Hippocampal formation (tissue), 2 donors: ENCODE measurements around the gene TLCD1.
"Not testable (repeated sequence)": the region's sequence is repeated elsewhere in the genome, so short reads cannot be mapped to it uniquely, and the experiment has no call there.

Source experiments
- DNase-seq, 2 donors: peaks; one replicate each; lab custom pipeline; 2025; lab: John Stamatoyannopoulos, UW

TLCD1 gene

DNA sequence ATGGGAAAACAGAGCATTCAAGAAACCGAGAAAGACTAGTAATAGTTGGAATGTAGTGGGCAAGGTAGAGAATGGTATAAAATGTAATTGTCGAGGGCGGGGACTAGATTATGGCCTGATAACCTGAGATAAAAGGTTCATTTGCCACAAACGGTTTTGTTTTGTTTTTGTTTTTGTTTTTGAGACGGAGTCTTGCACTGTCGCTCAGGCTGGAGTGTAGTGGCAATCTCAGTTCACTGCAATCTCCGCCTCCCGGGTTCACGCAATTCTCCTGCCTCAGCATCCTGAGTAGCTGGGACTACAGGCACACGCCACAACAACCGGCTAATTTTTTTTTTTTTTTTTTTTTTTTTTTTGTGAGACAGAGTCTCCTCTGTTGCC, 3.9 kb upstream of the TLCD1 start:
- no peak for DNase-seq

DNA sequence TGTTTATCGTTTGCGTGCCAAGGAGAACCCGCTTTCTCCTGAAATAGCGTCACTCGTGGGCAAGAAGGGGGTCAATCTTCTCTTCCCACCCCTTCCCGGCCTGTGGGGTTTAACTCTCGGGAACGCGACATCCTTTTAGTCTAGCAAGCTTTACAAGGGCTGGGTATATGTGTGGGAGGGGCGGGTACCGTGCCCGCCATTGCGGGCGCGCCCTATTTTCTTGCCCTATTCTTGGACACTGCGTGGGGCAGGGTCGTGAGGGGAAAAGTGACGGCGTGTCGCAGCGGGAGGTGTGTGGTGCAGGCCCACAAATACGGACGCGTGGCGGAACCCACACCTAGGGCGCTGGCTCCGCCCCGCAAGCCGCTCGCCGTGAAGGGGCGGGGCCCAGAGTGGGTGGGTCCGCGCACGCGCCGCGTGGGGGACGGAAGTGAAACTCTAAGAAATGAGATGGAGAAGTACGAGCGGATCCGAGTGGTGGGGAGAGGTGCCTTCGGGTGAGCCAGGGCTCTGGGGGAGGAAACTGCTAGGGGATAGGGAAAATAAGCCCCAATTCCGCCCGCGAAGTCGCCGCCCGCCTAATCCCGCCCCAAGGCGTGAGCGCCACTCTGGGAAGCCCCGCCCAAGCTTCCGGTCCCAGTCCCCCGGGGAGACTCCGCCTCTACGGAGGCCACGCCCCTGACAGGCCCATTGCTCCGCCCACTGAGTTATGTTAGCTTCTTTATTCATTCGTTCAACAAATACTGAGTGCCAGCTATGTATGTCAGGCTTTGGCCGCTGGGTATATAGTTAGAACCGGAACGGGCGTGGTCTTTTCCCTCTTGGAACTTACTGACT, 2.5 kb upstream of the TLCD1 start, which contains the start of gene NEK8:
Gene NEK8, plus strand, starts transcription at position 425 of the 837 bp plus-strand sequence. Its CDS starts 26 bp downstream, at position 451.
- DNase-seq, result peak; percentile 85 to 86

DNA sequence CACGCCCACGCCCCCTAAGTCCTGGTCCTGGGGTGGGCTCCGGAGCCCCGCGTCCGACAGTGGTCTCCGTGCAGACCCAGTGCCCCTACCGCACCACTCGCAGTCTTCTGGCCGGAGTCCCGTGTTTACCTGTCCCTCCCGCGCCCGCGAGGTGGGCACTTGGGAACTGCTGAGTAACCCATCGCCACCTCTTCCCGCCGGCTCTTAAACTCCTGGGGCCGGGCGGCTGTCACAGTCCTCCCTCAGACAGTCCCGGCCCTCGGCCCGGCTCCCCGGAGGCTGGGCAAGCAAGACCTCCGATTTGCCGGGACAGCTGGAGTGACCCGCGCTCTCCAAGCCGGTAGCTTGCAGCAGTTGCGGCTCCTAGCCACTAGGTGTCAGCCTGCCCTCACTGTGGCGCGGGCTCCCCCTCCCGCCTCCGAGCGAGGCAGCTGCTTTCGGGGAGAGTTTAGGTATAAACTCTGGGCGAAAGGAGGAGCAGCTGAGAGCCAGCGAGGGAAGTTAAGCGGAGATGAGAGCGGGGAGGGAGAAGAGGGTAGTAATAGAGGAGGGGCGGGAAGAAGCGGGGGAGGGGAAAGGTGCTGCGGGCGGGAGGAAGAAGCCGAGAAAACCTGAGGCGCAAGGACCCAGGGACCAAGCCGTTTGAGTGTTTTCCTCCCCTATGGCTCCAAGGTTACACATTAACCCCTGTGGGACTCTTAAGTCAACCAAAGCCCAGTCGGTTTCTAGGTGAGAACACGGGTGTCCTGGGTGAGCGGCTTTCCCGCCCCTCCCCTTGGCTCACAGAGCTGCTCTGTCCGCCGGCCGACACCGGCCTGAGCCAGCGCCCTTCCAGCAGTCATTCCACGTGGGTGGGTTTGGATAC, 826 bp upstream of the TLCD1 start:
- peak; percentile 90 to 93 for DNase-seq

DNA sequence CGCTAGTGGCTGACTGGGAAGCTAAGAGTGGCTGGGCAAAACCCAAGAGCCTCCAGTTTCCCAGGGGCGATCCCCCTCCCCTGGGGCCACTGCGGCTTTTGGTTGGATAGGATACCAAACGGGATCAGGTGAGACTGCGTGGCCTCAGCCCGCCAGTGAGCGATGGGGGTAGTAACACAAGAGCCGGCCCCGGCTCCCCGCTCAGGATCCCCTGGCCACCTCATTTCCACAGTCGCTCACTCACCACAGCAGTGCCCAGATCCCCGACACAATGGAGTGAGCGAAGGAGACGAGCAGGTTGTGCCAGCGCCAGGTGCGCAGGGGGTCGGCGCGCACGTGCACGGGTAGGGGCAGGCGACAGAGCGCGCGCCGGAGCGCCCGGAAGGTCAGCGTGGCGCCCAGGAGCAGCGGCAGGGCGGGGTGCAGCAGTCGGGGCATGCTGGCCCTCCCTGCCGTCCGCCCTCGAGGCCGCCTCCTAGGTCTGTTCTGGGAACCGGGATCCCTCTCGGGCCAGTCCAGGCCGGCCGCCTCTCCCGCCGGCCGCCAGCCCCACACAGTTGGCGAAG, 290 bp downstream of the TLCD1 start:
- no peak for DNase-seq

DNA sequence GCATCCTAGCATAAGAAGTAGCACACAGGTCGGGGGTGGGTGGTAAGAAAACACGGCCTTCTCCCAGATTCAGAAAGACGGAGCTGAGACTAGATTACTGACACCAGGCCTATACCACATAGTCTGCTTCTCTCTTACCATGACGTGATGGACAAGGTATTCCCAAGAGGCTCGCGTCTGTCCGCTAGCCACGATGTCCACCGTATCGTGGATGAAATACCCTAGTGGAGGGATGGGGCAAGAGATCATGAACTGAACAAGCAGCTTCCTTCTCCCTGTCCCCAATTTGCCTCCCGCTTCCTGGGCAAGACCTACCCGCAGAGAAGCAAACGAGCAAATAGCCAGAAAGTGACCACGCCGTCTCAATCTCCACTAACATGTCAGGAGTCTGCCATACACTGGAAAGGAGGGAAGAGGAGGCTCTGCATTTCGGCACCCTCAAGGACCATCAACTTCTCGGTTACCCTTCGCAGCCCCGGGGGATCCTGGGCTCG, 820 bp downstream of the TLCD1 start:
- DNase-seq, result peak in 1 of 2 donors; percentile 10

DNA sequence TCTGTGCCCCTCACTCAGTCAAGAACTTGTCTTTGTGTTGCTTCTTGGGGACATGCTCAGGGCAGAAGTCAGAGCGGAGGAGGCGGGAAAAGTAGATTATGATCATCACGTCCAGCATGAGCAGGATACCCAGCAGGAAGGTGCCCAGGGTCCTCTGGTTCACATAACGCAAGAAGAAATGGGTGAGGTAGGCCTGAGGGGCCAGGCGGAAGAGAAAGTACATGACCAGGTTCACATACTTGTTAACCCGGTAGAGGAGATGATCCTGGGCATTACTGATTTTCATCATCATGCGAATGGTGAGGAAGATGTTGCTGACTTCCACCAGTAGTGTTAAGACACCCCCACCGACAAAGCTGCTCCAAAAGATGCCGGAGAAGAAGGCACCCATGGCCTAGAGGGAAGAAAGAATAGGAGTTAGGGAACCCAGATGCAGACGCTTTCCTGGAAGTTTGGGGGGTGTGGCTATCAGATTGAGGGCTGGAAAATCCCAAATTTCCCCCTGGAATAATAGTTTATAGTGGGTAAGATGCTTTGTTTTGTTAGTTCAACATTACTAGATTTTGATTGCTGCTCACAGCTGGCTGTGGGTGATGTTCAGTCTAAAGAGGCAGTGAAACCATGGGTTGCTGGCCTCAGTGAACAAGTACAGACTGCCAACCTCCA, 1.4 kb downstream of the TLCD1 start:
- no peak for DNase-seq

DNA sequence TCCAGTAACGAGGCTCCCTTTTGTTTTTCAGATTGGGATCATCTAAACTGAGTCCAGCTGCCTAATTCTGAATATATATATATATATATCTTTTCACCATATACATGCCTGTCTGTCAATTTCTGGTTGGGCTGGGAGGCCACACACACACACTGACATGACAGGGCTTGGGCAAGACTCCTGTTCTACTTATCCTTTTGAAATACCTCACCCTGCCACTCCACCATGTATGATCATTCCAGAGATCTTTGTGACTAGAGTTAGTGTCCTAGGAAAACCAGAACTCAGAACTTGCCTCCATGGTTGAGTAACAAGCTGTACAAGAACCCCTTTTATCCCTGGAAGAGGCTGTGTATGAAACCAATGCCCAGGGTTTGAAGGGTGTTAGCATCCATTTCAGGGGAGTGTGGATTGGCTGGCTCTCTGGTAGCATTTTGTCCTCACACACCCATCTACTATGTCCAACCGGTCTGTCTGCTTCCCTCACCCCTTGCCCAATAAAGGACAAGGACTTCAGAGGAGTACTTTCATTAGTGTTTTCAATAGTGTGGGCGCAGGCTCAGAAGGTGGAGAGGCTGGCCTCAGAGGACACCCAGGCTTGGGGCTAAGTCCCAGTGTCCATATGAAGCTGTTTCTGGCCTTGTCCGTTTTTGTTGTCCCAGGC, 2.1 kb downstream of the TLCD1 start:
- DNase-seq, result not testable (repeated sequence)

DNA sequence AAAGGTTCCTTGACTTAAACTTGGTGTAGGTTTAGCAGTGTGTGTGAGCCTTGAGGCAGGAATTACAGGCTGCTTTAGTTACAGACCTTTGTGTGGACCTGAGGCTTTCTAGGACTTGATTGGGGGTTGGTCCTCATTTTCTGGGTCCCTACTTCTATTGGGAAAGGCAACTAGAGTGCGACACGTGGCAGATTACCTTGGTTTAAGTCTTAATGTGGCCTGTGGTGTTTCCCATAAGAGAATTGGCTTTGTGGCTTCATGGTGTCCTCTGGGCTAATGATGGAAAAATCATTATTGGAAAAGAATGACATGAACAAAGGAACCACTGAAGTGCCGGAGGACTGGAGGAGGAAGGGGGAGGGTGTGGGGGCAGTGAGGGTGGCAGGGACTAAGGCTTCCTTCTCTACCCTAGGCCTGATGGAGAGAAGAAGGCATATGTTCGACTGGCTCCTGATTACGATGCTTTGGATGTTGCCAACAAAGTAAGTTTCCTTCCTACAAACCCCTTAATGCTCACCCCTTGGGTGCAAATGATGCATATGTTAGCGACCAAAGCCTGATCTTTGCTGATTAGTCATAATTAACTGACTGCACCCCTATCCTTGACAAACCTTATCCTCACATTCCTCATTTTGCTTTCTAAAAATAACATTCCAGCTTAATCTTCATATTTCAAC, 2.7 kb downstream of the TLCD1 start:
- DNase-seq, result no peak

DNA sequence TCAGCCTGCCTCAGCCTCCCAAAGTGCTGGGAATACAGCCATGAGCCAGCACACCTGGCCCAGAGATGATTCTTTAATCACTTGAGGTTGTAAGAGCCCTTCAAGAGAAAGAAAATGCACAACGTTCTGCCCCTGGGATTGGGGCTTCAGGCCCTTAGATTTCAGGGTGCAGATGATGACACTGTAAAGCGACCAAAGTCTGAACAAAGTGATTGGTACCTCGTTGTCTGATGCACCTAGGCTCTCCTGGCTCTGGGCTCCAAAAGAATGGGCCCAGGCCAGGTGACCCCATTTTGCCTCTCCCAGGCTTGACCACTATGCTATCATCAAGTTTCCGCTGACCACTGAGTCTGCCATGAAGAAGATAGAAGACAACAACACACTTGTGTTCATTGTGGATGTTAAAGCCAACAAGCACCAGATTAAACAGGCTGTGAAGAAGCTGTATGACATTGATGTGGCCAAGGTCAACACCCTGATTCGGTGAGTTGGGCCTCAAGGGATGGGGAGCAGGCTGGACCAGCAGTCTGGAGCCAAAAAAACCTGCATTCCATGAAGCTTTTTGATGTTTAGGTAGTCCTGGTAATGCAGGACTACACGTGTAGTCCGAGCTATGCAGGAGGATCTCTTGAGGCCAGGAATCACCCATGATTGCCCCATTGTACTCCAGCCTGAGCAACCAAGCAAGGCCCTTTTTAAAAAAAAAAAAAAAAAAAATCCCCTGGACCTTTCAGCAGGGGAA, 3.4 kb downstream of the TLCD1 start:
- no peak for DNase-seq

DNA sequence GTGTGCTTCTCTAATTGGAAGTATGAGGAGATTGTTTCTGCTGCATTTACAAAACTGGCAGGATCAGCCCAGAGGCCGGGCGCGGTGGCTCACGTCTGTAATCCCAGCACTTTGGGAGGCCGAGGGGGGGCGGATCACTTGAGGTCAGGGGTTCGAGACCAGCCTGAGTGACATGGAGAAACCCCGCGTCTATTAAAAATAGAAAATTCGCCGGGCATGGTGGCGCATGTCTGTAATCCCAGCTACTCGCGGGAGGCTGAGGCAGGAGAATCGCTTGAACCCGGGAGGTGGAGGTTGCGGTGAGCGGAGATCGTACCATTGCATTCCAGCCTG, 5.1 kb downstream of the TLCD1 start:
- not testable (repeated sequence) for DNase-seq

DNA sequence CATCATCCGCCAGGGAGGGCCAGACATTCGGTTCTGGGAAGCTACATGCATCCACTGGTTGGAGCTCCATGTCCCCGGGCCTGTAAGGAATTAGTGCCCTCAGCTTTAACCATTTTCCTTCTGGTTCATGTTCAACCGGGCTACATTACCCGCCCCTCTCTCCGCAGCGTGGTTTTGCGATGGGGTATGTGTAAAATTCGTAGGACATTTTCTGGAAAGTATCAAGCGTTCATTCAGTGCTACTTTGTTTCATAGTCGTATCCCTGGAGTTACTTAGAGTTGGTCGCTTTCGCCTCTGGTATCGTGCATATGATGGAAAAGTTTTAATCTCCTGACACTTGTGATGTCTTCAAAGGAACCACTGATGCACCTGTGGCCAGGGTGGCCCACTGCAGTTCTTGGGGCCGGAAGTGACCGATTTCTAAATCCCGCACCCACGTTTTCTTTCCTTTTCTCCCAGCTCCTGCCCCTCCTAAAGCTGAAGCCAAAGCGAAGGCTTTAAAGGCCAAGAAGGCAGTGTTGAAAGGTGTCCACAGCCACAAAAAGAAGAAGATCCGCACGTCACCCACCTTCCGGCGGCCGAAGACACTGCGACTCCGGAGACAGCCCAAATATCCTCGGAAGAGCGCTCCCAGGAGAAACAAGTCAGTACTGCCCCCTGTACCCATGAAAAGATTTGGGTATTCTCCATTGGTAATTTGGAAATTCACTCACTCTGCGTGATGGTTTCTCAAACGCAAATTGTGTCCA, 5.6 kb downstream of the TLCD1 start:
- DNase-seq, result no peak

DNA sequence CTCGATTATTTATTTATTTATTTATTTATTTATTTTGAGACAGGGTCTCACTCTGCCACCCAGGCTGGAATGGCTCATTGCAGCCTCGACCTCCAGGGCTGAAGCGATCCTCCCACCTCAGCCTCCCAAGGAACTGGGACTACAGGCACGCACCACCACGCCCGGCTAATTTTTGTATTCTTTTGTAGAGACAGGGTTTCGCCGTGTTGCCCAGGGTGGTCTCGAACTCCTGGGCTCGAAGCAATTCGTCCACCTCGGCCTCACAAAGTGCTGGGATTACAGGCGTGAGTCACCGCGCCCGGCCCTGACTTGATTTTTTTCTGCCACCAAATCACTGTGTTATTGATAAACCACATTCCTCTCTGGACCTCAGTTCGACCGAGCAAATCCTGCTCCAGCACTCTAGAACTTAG, 7.0 kb downstream of the TLCD1 start:
- no peak for DNase-seq

DNA sequence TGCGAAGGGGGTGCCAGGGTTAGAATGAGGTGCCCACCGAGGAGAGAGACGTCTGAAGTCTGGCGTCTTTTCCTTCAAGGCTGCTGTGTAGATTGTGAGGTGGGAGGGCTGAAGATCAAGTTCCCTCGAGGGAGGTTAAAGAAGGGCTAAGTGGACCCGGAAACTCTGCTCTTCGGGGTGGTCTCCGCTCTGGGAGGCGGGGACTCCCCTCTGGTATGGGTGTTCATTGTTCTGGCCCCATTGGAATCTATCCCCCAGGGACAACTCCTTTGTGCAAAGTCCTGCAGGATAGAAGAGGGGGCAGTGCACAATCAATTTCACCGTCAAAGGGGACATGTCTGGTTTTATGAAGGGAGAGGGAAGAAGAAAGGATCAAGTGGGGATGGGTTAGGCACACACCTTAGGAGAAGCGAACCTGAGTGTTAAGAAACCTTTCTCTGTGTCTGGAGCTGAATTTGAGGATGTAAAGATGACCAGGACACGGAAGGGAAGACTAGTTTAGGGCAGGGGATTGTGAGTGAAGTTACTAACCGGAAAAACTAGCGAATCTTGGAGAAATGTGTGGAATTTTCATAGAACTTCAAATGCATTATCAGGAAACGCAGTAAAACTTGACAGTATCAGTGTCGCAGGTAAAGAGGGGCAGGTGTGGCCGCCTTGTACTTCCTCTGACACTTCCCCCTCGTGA, 7.6 kb downstream of the TLCD1 start:
- DNase-seq, result no peak

DNA sequence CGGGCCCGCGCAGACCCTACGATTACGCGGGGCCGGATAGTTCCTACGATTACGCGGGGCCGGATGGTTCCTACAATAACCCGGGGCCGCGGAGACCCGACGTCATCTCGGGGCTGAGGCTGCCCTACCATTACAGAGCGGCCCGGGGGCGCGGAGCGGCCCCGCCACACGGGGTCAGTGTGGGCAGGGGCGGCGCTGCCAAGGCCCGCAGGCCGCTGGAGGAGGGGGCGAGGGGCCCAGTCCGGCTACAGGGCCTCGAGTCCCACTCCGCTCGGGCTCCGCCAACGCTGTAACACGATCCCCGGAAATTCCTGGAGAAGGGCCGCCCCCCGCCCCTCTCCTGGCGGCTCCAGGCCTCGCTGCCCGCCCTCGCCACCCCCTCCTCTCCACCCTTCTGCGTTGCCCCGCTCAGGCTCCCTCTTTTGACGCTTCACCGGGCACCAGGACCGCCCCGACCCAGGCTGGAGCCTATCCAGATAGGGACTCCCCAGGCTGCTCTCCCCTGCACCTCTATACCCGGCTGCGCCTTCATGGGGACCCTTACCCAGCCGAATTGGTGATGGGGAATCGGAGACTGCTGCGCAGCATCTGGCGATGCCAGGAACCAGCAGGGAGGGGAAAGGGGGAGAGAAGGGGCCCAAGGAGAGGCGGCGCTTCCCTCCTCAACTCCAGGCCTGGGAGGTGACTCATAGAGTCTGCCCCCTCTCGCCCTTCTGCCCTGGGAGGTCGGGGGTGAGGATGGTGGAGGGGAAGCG, 8.3 kb downstream of the TLCD1 start, which contains the start of gene RAB34:
Gene RAB34, minus strand, starts transcription at position 291 of the 755 bp plus-strand sequence. CDS start 602 bp downstream, outside the sequence.
- peak in 1 of 2 donors; percentile 27 for DNase-seq

DNA sequence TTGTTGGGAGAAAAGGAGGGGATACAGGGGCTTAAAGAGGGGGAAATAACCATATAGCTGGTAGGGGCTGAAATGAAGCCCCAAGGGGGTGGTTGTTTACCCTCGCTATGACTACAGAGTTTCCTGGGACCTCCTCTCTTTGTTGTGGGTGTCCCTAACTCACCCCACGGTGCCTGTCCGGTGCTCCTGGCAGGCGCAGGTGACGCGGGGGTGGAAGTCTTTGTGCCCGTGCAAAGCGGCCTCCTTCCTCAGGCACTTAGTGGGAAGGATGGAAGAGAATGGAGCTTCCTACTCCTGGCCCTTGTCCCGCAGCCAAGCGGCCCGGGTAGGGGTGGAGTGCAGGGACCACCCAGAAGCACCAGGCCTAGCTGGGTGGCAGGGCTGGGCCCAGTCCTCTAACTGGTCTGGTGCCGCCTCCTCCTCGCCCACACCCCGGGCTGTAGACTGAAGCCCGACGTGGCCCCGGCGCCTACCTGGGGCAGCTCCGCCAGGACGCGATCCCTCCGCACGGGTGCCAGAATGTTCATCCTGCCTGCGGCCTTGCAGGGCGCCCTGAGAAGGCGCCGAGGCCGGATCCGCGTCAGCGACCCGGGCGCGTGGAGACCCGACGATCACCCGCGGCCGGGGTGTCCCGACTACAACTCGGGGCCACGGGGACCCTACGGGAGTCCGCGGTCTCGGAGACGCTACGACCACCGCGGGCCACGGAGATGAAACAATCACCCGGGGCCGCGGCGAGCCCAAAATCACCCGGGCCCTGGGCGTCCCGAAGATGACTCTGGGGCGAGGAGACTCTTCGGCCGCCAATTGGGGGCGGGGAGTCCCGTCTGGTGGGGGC, 9.1 kb downstream of the TLCD1 start:
- DNase-seq, result no peak

DNA sequence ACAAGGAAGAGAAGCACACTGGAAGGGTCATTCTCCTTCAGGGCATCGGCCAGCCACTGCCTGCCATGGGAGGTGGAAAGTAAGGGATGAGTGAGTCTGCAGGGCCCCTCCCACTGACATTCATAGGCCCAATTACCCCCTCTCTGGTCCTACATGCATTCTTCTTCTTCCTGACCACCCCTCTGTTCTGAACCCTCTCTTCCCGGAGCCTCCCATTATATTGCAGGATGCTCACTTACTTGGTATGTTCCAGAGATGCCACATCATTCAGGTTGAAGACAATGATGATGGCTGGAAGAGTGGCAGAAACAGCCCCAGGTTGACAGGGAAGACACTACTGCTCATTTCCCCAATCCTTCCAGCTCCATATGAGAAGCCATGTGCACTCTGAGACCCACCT, 10.8 kb downstream of the TLCD1 start:
- no peak for DNase-seq

DNA sequence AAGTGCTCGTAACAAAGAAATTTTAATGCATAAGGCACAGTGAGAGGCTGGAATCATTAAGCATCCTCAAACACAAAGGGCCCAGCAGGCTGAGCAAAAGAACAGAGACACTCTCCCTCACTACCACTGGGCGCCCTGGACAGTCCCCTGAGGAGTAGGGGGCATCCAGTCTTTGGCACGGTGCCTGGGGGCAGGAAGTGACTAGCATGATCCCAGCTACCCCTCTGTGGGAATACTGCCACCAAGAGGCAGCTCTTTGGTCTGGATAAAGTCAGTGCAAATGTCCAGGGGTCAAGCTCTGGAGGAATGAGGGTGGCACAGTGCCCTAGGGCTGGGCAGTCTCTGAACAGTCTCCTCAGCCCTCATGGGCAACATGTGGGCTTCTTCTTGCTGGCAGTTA, 11.8 kb downstream of the TLCD1 start:
- no peak for DNase-seq
